ENCODE data around the gene CTNNBL1.

The CTNNBL1 gene

DNA sequence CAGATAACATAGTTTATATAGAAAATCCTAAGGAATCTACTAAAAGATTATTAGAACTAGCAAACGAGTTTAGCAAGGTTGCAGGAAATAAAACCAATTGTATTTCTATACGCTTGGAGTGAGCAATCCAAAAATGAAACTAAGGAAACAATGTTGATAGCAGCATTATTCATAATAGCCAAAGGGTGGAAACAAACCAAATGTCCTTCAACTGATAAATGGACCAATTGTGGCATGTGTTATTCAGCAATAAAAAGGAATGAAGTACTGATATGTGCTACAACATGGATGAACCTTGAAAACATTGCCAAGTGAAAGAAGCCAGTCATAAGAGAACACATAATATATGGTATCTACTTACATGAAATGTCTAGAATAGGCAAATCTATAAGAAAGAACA lies 108.1 kb downstream of the CTNNBL1 start:
- no peak for DNase-seq (ENCODE audit: low read depth)
- no peak overlapping the region for H3K4me3 ChIP-seq (ENCODE audit: low read length)
- TF ChIP-seq, protein P1, sequence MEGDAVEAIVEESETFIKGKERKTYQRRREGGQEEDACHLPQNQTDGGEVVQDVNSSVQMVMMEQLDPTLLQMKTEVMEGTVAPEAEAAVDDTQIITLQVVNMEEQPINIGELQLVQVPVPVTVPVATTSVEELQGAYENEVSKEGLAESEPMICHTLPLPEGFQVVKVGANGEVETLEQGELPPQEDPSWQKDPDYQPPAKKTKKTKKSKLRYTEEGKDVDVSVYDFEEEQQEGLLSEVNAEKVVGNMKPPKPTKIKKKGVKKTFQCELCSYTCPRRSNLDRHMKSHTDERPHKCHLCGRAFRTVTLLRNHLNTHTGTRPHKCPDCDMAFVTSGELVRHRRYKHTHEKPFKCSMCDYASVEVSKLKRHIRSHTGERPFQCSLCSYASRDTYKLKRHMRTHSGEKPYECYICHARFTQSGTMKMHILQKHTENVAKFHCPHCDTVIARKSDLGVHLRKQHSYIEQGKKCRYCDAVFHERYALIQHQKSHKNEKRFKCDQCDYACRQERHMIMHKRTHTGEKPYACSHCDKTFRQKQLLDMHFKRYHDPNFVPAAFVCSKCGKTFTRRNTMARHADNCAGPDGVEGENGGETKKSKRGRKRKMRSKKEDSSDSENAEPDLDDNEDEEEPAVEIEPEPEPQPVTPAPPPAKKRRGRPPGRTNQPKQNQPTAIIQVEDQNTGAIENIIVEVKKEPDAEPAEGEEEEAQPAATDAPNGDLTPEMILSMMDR (conservative IDR thresholded peaks at IDR 0.05; ENCODE audit: low read length), result no peak

DNA sequence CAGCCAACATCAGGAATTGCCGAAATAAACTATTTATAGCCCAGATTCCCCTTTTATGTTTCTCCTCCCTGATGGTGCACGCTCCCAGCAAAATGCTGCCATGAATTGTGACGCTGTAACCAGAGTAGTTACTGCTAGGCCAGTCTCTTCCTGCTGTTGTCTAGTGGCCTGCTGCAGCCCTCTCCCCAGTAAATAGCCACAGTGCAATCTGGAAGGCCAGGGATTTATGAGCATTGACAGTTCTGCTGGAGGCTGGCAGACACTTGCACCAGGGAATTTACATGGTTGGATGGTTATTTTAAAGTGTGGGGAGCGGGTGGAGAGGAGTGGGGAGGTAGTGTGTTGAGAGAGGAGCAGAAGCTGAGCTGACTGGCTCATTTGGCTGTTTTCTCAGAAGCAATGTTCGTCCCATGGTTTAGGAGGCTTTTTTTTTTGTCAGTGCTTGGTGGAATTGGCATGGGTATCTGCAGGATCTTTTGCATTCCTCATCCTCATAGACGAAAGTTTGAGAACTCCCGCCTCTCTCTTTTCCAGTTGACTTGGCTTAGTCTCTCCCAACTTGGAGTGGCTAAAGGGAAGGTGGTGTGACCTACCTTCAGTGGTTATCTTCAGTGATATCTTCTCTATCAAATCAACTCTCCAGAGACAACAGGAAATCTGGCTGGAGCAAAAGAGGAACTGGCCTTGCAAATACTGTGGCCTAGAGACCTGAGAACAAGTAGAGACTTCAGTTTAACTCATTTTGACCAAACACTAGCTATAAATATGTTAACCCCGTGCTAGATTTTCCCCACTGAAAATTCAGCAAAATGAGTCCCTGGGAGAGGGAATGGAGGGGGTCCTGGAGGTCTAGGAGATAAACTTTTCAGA lies 109.8 kb downstream of the CTNNBL1 start:
- TF ChIP-seq, protein P1 (conservative IDR thresholded peaks at IDR 0.05; ENCODE audit: low read length), result no peak
- DNase-seq (ENCODE audit: low read depth), result no peak
- no peak overlapping the region for H3K4me3 ChIP-seq (ENCODE audit: low read length)

DNA sequence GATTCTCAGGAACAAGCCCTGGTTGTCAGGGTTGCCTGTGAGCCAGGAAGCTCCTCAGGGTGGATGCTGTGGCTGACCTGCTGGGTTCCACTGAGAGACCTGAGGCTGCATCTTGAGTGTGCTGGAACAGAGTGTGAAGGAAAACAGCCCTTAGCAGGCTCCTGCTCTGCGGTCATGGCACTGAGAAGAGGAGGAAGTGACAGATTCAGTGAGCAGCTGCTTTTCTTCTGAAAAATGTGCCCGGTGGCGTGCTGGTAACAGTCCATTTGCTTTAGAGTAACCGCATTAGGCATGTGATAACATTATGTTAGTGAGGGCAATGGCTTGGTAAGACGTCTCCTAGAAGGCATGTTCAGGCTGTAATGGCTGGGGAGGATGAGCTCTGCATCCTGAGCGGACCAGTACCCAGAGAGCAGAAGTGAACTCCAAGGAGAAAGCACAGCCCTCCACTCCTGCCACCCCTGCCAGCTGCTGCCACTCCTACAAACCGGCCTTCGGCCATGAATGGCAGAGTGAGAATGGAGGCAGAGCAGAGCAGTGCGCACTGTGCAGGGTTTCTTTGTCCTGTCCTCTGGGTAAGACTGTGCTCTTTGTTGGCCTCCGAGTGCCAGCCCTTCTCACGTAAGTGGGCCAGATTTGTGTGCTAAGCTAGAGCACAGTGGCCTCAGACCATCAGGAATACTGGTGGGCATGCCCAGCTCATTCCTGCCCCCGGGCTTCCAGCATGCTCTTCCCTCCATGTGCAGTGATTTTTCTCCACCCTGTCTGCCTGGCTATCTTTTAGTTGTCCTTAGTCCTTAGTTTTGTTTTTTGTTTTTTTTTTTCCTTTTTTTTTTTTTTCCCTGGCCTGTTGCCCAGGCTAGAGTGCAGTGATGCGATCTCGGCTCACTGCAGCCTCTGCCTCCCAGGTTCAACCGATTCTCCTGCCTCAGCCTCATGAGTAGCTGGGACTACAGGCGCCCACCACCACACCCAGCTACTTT lies 111.0 kb downstream of the CTNNBL1 start:
- TF ChIP-seq, protein P1 (conservative IDR thresholded peaks at IDR 0.05; ENCODE audit: low read length), result no peak
- no peak for DNase-seq (ENCODE audit: low read depth)
- H3K4me3 ChIP-seq (ENCODE audit: low read length), result no peak overlapping the region

DNA sequence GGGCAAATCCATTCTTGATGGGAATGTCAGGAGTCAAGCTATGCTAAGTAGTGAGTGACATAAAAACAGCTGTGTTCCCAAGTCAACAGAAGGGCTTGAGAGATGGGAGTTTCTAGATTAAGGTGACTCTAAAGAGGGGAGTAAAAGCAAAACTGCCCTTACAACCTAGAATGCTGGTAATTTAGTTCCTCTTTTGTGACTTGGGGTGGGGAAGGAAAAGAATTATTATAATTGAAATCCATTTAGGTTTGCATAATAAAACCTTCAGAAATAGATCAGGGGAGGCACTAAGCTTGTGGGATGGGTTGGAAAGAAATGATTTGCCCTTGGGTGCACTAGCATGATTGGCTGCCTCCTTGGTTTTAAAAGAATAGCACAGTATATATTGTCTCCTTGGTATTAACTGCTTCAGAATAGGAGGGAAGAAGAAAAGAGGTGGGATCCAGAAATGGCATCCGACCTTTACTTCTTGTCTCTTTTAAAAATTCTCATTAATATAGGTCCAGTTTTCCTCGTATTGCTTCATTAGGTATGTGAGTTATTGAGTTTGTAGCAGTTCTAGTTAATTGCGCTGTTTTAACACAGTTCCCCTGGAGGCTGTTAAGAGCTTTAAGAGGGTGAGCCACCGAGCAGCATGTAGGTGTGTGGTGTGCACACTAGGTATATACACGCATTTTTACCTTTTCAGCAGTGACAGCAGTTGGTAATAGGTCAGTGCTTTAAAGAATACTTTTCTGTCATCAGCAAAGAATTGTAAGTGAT lies 113.8 kb downstream of the CTNNBL1 start:
- DNase-seq (ENCODE audit: low read depth), result no peak
- H3K4me3 ChIP-seq (ENCODE audit: low read length), result no peak overlapping the region
- TF ChIP-seq, protein P1 (conservative IDR thresholded peaks at IDR 0.05; ENCODE audit: low read length), result no peak

- TF ChIP-seq, protein P1 (conservative IDR thresholded peaks at IDR 0.05; ENCODE audit: low read length), result no peak
- DNase-seq (ENCODE audit: low read depth), result no peak
- H3K4me3 ChIP-seq (ENCODE audit: low read length), result no peak overlapping the region
These were observed 114.6 kb downstream of the CTNNBL1 start for GRCh38 chr20:37808233-37809070.

DNA sequence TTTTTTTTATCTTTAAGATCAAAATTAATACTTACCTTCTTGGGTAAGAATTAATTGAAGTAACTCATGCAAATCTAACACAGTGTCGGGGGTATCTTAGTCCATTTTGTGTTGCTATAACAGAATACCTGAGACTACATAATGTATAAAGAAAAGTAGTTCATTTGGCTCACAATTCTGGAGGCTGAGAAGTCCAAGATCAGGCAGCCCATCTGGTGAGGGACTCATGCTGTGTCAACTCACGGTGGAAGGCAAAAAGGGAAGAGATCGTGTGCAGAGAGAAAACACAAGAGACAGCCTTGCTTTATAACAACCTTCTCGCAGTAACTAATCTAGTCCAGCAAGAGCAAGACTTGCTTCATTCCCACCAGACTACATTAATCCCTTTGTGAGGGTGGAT lies 116.2 kb downstream of the CTNNBL1 start:
- DNase-seq (ENCODE audit: low read depth), result no peak
- TF ChIP-seq, protein P1 (conservative IDR thresholded peaks at IDR 0.05; ENCODE audit: low read length), result no peak
- no peak overlapping the region for H3K4me3 ChIP-seq (ENCODE audit: low read length)
